Stimulated activated naive B cell treated with anti-CD40 and anti-IgM and Interleukin-4, amounts not matched to agents 10 μg/mL and 1 μg/mL and 100 μg/mL, for 72 hours (primary cell): ENCODE measurements around the gene ISG15.
A peak's percentile ranks its signal among the peaks of the same experiment; 100 is the strongest.

Experiments used
- ATAC-seq, 2 donors: fragments of 150-1000 bp; cut with Tn5 transposase; replicated peaks; 2 replicates each; pipeline ENCODE4 v1.10.0; 2021; ENCODE audit warnings: moderate library complexity in 1 of 2
- DNase-seq: peaks from one replicate; pipeline ENCODE4 v3.0.0; 2021
- H3K27ac Mint-ChIP-seq: one replicate; pipeline ENCODE4 v1.8.0; 2022; ENCODE audit warnings: mild to moderate bottlenecking, mixed read lengths
- H3K27me3 Mint-ChIP-seq, 2 donors: one replicate each; pipeline ENCODE4 v1.8.0; 2022; ENCODE audit warnings: mixed read lengths in 2 of 2
- H3K36me3 Mint-ChIP-seq, 2 donors: one replicate each; pipeline ENCODE4 v1.8.0; 2022; ENCODE audit warnings: mixed read lengths in 2 of 2, mild to moderate bottlenecking in 1 of 2
- H3K4me1 Mint-ChIP-seq, 2 donors: one replicate each; pipeline ENCODE4 v1.8.0; 2022; ENCODE audit warnings: mixed read lengths in 2 of 2, mild to moderate bottlenecking in 1 of 2
- H3K4me3 Mint-ChIP-seq, 2 donors: one replicate each; pipeline ENCODE4 v1.8.0; 2022; ENCODE audit warnings: mild to moderate bottlenecking in 2 of 2, mixed read lengths in 2 of 2, moderate library complexity in 1 of 2
- H3K9me3 Mint-ChIP-seq, 2 donors: one replicate each; pipeline ENCODE4 v1.8.0; 2022; ENCODE audit warnings: mixed read lengths in 2 of 2, mild to moderate bottlenecking in 1 of 2

The ISG15 gene

GRCh38 chr1:1020000-1020404 is 6.7 kb downstream of the ISG15 start, which contains the start of gene AGRN:
Gene AGRN (plus strand): TSS chr1:1020120. CDS start chr1:1020173, 53 bp downstream.
- Mint-ChIP-seq H3K27me3 (peaks cover 6 to 26% of the 10 kb centered on the region in 2 donors), H3K4me1 (peaks cover 2 to 24% of the 10 kb centered on the region in 2 donors), H3K27ac (no peak within 1 kb of the TSS), H3K9me3 (no peaks in the 10 kb centered on the region), H3K4me3 (peak within 1 kb of the TSS; percentile 70 to 76), H3K36me3 (peaks cover 0 to 8% of the 10 kb centered on the region in 2 donors)
- no peak for DNase-seq
- ATAC-seq: peak; percentile 22 to 27

GRCh38 chr1:1020415-1021009 is 7.2 kb downstream of the ISG15 start:
- H3K9me3 Mint-ChIP-seq: no peaks in the 10 kb centered on the region
- ATAC-seq (peak in 1 of 2 donors; percentile 18), DNase-seq (no peak)
- H3K36me3 Mint-ChIP-seq: peaks cover 0 to 8% of the 10 kb centered on the region in 2 donors
- peaks cover 2 to 20% of the 10 kb centered on the region in 2 donors for H3K4me1 Mint-ChIP-seq
- no peak overlapping the region for H3K27ac Mint-ChIP-seq
- peak overlapping the region; percentile 70 to 76 for H3K4me3 Mint-ChIP-seq
- peaks cover 6 to 26% of the 10 kb centered on the region in 2 donors for H3K27me3 Mint-ChIP-seq

- Mint-ChIP-seq H3K27ac (no peak overlapping the region), H3K9me3 (no peaks in the 10 kb centered on the region), H3K4me3 (peak overlapping the region; percentile 70 to 71), H3K36me3 (peaks cover 1 to 8% of the 10 kb centered on the region in 2 donors), H3K27me3 (peaks cover 6 to 26% of the 10 kb centered on the region in 2 donors), H3K4me1 (peaks cover 4 to 20% of the 10 kb centered on the region in 2 donors)
- ATAC-seq (no peak), DNase-seq (no peak)
These were observed 8.0 kb downstream of the ISG15 start for GRCh38 chr1:1021010-1021919.

- no peak for ATAC-seq
- no peak overlapping the region for H3K4me3 Mint-ChIP-seq
These were observed 8.6 kb downstream of the ISG15 start for GRCh38 chr1:1021920-1022259.

GRCh38 chr1:1022302-1023009 is 9.2 kb downstream of the ISG15 start:
- peaks cover 3 to 20% of the 10 kb centered on the region in 2 donors for H3K4me1 Mint-ChIP-seq
- peaks cover 3 to 10% of the 10 kb centered on the region in 2 donors for H3K36me3 Mint-ChIP-seq
- DNase-seq: no peak
- ATAC-seq: no peak
- H3K9me3 Mint-ChIP-seq: no peaks in the 10 kb centered on the region
- no peak overlapping the region for H3K4me3 Mint-ChIP-seq
- peaks cover 6 to 29% of the 10 kb centered on the region in 2 donors for H3K27me3 Mint-ChIP-seq
- H3K27ac Mint-ChIP-seq: no peak overlapping the region

More at GRCh38 chr1:1021920-1022259, 8.6 kb downstream of the ISG15 start:
- no peak for DNase-seq
- Mint-ChIP-seq H3K27ac (no peak overlapping the region), H3K36me3 (peaks cover 1 to 8% of the 10 kb centered on the region in 2 donors), H3K9me3 (no peaks in the 10 kb centered on the region), H3K27me3 (peaks cover 6 to 26% of the 10 kb centered on the region in 2 donors), H3K4me1 (peaks cover 4 to 20% of the 10 kb centered on the region in 2 donors)

GRCh38 chr1:1023700-1024099 is 10.4 kb downstream of the ISG15 start:
- no peak for DNase-seq
- Mint-ChIP-seq H3K36me3 (peaks cover 3 to 11% of the 10 kb centered on the region in 2 donors), H3K4me3 (no peak overlapping the region)

GRCh38 chr1:1024149-1024770 is 11.0 kb downstream of the ISG15 start:
- H3K9me3 Mint-ChIP-seq: no peaks in the 10 kb centered on the region
- peaks cover 3 to 20% of the 10 kb centered on the region in 2 donors for H3K4me1 Mint-ChIP-seq
- no peak overlapping the region for H3K4me3 Mint-ChIP-seq
- DNase-seq (no peak), ATAC-seq (no peak)
- H3K27ac Mint-ChIP-seq: no peak overlapping the region
- peaks cover 6 to 30% of the 10 kb centered on the region in 2 donors for H3K27me3 Mint-ChIP-seq
- H3K36me3 Mint-ChIP-seq: peaks cover 3 to 11% of the 10 kb centered on the region in 2 donors

More at GRCh38 chr1:1023700-1024099, 10.4 kb downstream of the ISG15 start:
- ATAC-seq: no peak
- Mint-ChIP-seq H3K27me3 (peaks cover 6 to 30% of the 10 kb centered on the region in 2 donors), H3K27ac (no peak overlapping the region), H3K9me3 (no peaks in the 10 kb centered on the region), H3K4me1 (peaks cover 3 to 20% of the 10 kb centered on the region in 2 donors)

- peaks cover 3 to 20% of the 10 kb centered on the region in 2 donors for H3K4me1 Mint-ChIP-seq
- no peaks in the 10 kb centered on the region for H3K9me3 Mint-ChIP-seq
- DNase-seq (no peak), ATAC-seq (no peak)
- H3K27ac Mint-ChIP-seq: no peak overlapping the region
- H3K27me3 Mint-ChIP-seq: peaks cover 6 to 30% of the 10 kb centered on the region in 2 donors
- H3K4me3 Mint-ChIP-seq: no peak overlapping the region
- peaks cover 3 to 11% of the 10 kb centered on the region in 2 donors for H3K36me3 Mint-ChIP-seq
These were observed 11.7 kb downstream of the ISG15 start for GRCh38 chr1:1024771-1025699.

- no peak for DNase-seq
- no peak overlapping the region for H3K27ac Mint-ChIP-seq
- ATAC-seq: no peak
- H3K4me3 Mint-ChIP-seq: no peak overlapping the region
- peaks cover 3 to 20% of the 10 kb centered on the region in 2 donors for H3K4me1 Mint-ChIP-seq
- H3K36me3 Mint-ChIP-seq: peaks cover 3 to 11% of the 10 kb centered on the region in 2 donors
- peaks cover 6 to 30% of the 10 kb centered on the region in 2 donors for H3K27me3 Mint-ChIP-seq
- H3K9me3 Mint-ChIP-seq: no peaks in the 10 kb centered on the region
These were observed 12.4 kb downstream of the ISG15 start for GRCh38 chr1:1025730-1026129.

GRCh38 chr1:1026599-1027413 is 13.5 kb downstream of the ISG15 start:
- Mint-ChIP-seq H3K4me1 (peaks cover 7 to 10% of the 10 kb centered on the region in 2 donors), H3K9me3 (no peaks in the 10 kb centered on the region), H3K36me3 (peaks cover 3 to 11% of the 10 kb centered on the region in 2 donors), H3K27me3 (peaks cover 6 to 22% of the 10 kb centered on the region in 2 donors), H3K4me3 (no peak overlapping the region), H3K27ac (no peak overlapping the region)
- no peak for DNase-seq
- ATAC-seq: no peak

GRCh38 chr1:1027791-1028190 is 14.5 kb downstream of the ISG15 start:
- H3K4me3 Mint-ChIP-seq: no peak overlapping the region
- H3K27me3 Mint-ChIP-seq: peaks cover 10 to 12% of the 10 kb centered on the region in 2 donors
- H3K27ac Mint-ChIP-seq: no peak overlapping the region
- H3K4me1 Mint-ChIP-seq: peaks cover 6 to 15% of the 10 kb centered on the region in 2 donors
- no peaks in the 10 kb centered on the region for H3K9me3 Mint-ChIP-seq
- DNase-seq: no peak
- peaks cover 3 to 7% of the 10 kb centered on the region in 2 donors for H3K36me3 Mint-ChIP-seq
- ATAC-seq: no peak
